ENCODE data around the gene DVL3.
"Not testable (repeated sequence)": the region's sequence is repeated elsewhere in the genome, so short reads cannot be mapped to it uniquely, and the experiment has no call there.

The DVL3 gene

GRCh38 chr3:184154885-184155643 is at the start of gene DVL3:
TSS of gene DVL3 (plus strand) at chr3:184155377. CDS start at chr3:184155636, 259 bp downstream.
- DNase-seq, result peak; percentile 73

GRCh38 chr3:184110316-184110725 is 44.9 kb upstream of the DVL3 start:
- no peak for DNase-seq

GRCh38 chr3:184116017-184116416 is 39.2 kb upstream of the DVL3 start:
- DNase-seq, result no peak

- peak; percentile 5 for DNase-seq
These were observed 37.5 kb upstream of the DVL3 start for GRCh38 chr3:184117636-184118035.

- DNase-seq, result not testable (repeated sequence)
These were observed 34.1 kb upstream of the DVL3 start for GRCh38 chr3:184121031-184121430.

GRCh38 chr3:184126006-184126405 is 29.2 kb upstream of the DVL3 start:
- no peak for DNase-seq

GRCh38 chr3:184129012-184129411 is 26.2 kb upstream of the DVL3 start:
- peak; percentile 58 for DNase-seq

GRCh38 chr3:184132945-184133344 is 22.2 kb upstream of the DVL3 start:
- DNase-seq, result no peak

GRCh38 chr3:184133840-184134745 is 21.1 kb upstream of the DVL3 start:
- DNase-seq, result peak; percentile 84

GRCh38 chr3:184134746-184135148 is 20.4 kb upstream of the DVL3 start:
- DNase-seq, result peak; percentile 72

GRCh38 chr3:184135149-184135910 is 19.8 kb upstream of the DVL3 start, which contains the start of gene EIF2B5:
TSS of gene EIF2B5 (plus strand) at chr3:184135358. CDS start at chr3:184135386, 28 bp downstream.
- DNase-seq, result peak; percentile 96

GRCh38 chr3:184135911-184136260 is 19.3 kb upstream of the DVL3 start:
- DNase-seq, result no peak

- no peak for DNase-seq
These were observed 14.7 kb upstream of the DVL3 start for GRCh38 chr3:184140436-184140835.

GRCh38 chr3:184142199-184142598 is 13.0 kb upstream of the DVL3 start:
- DNase-seq, result no peak

GRCh38 chr3:184143327-184143726 is 11.8 kb upstream of the DVL3 start:
- DNase-seq, result no peak

- no peak for DNase-seq
These were observed 10.7 kb upstream of the DVL3 start for GRCh38 chr3:184144505-184144904.

- DNase-seq, result peak; percentile 67
These were observed 10.1 kb upstream of the DVL3 start for GRCh38 chr3:184145111-184145524.

- DNase-seq, result no peak
These were observed 9.4 kb upstream of the DVL3 start for GRCh38 chr3:184145751-184146270.

GRCh38 chr3:184148076-184148475 is 7.1 kb upstream of the DVL3 start:
- DNase-seq, result no peak

- no peak for DNase-seq
These were observed 6.1 kb upstream of the DVL3 start for GRCh38 chr3:184149123-184149522.

- DNase-seq, result not testable (repeated sequence)
These were observed 5.4 kb upstream of the DVL3 start for GRCh38 chr3:184149770-184150169.

- DNase-seq, result peak; percentile 40
These were observed 706 bp downstream of the DVL3 start for GRCh38 chr3:184155644-184156521.
